Measurements from ENCODE around the gene USP32.

- no peak for TF ChIP-seq CTCF (conservative IDR thresholded peaks at IDR 0.05)
- TF ChIP-seq EZH2 (IDR thresholded peaks at IDR 0.05; ENCODE audit: low read depth) = no peak
These were observed 168.5 kb downstream of the USP32 start for GRCh38 chr17:60223456-60223855.
